Right ventricle myocardium superior (tissue), 1 donor: ENCODE measurements around the gene SLIT3. TPM values are rescaled to one million over a fixed set of nuclear protein-coding genes. Genes with fewer than 3 reads are reported as not detected.

Source experiments
- ATAC-seq: fragments of 200-7000 bp; cut with Tn5 transposase; one replicate; pipeline ENCODE4 v1.9.1; 2020; ENCODE audit warnings: mild to moderate bottlenecking; ENCODE audit not compliant: poor library complexity
- DNase-seq: peaks from one replicate; pipeline ENCODE4 v3.0.0-alpha.2; 2020
- intact Hi-C: fragments of 100-400 bp; cut with DNase I; formaldehyde crosslinking; loops from one replicate; pipeline ENCODE4 v1.11.2; 2022
- total RNA-seq: library from RNA; stranded (reverse); fragmentation: NEBNext Ultra II Directional; extraction: Animal tissue kit (Norgen Biotek cat#: 25700); gene quantifications from one replicate; pipeline ENCODE4 v1.2.1, GENCODE V29; 2021
- donor health status: DM: no; HTN: yes; CAD: no; lungs with severe emphysema.

Gene SLIT3
- total RNA-seq, 1 donor from 2014 or later: 12.5 TPM

GRCh38 chr5:169081000-169081724 lies 219.8 kb downstream of the SLIT3 start:
- DNase-seq: no peak
- intact Hi-C loops: no loop called here
- no peak for ATAC-seq

GRCh38 chr5:169080448-169080911 lies 220.5 kb downstream of the SLIT3 start:
- intact Hi-C loops: no loop called here
- ATAC-seq (no peak), DNase-seq (no peak)

GRCh38 chr5:169079697-169080096 lies 221.2 kb downstream of the SLIT3 start:
- intact Hi-C loops: no loop called here
- ATAC-seq: no peak
- no peak for DNase-seq

- no peak for DNase-seq
- no peak for ATAC-seq
- intact Hi-C loops: no loop called here
Measured at GRCh38 chr5:169074839-169075238, 226.1 kb downstream of the SLIT3 start.

GRCh38 chr5:169072233-169072632 lies 228.7 kb downstream of the SLIT3 start:
- no peak for DNase-seq
- intact Hi-C loops: no loop called here
- ATAC-seq: no peak

GRCh38 chr5:169070413-169070812 lies 230.5 kb downstream of the SLIT3 start:
- no peak for ATAC-seq
- DNase-seq: no peak
- intact Hi-C loops: no loop called here

GRCh38 chr5:169067751-169068173 lies 233.2 kb downstream of the SLIT3 start:
- no peak for ATAC-seq
- intact Hi-C loops: no loop called here
- no peak for DNase-seq

- intact Hi-C loops: no loop called here
- ATAC-seq (no peak), DNase-seq (no peak)
Measured at GRCh38 chr5:169065400-169065799, 235.5 kb downstream of the SLIT3 start.

GRCh38 chr5:169064093-169064492 lies 236.8 kb downstream of the SLIT3 start:
- DNase-seq (no peak), ATAC-seq (no peak)
- intact Hi-C loops: no loop called here

GRCh38 chr5:169063316-169063953 lies 237.5 kb downstream of the SLIT3 start:
- ATAC-seq (no peak), DNase-seq (no peak)
- intact Hi-C loops: no loop called here

- intact Hi-C loops: no loop called here
- DNase-seq (no peak), ATAC-seq (no peak)
Measured at GRCh38 chr5:169062690-169063089, 238.2 kb downstream of the SLIT3 start.

- DNase-seq (no peak), ATAC-seq (no peak)
- intact Hi-C loops: no loop called here
Measured at GRCh38 chr5:169054506-169054905, 246.4 kb downstream of the SLIT3 start.

GRCh38 chr5:169052207-169052606 lies 248.7 kb downstream of the SLIT3 start:
- no peak for DNase-seq
- ATAC-seq: no peak
- intact Hi-C loops: no loop called here

- intact Hi-C loops: no loop called here
- DNase-seq (no peak), ATAC-seq (no peak)
Measured at GRCh38 chr5:169051351-169051750, 249.6 kb downstream of the SLIT3 start.

GRCh38 chr5:169050636-169051035 lies 250.3 kb downstream of the SLIT3 start:
- intact Hi-C loops: no loop called here
- no peak for ATAC-seq

GRCh38 chr5:169050146-169050571 lies 250.8 kb downstream of the SLIT3 start:
- DNase-seq: no peak
- intact Hi-C loops: no loop called here
- ATAC-seq: no peak

More at GRCh38 chr5:169050636-169051035, 250.3 kb downstream of the SLIT3 start:
- no peak for DNase-seq

- DNase-seq (no peak), ATAC-seq (no peak)
- intact Hi-C loops: no loop called here
Measured at GRCh38 chr5:169049712-169050111, 251.2 kb downstream of the SLIT3 start.

GRCh38 chr5:169048181-169049125 lies 252.5 kb downstream of the SLIT3 start:
- intact Hi-C loops: no loop called here
- DNase-seq (no peak), ATAC-seq (no peak)

GRCh38 chr5:169044962-169045361 lies 256.0 kb downstream of the SLIT3 start:
- DNase-seq (no peak), ATAC-seq (no peak)
- intact Hi-C loops: no loop called here
